Effector memory CD8-positive, alpha-beta T cell (primary cell): Measurements from ENCODE around the gene NME4.
"Not testable (repeated sequence)": the region's sequence is repeated elsewhere in the genome, so short reads cannot be mapped to it uniquely, and the experiment has no call there.

ENCODE experiments used
- ATAC-seq: fragments of 150-1000 bp; cut with Tn5 transposase; replicated peaks from 2 replicates; pipeline ENCODE4 v1.10.0; 2021; ENCODE audit warnings: mild to moderate bottlenecking, moderate library complexity
- DNase-seq, 3 experiments: peaks; one replicate each; pipeline ENCODE4 v3.0.0; 2021
- H3K27ac Mint-ChIP-seq, 2 donors: one replicate each; pipeline ENCODE4 v1.8.0; 2022; ENCODE audit warnings: mild to moderate bottlenecking in 2 of 2, mixed read lengths in 2 of 2, moderate library complexity in 2 of 2
- H3K27me3 Mint-ChIP-seq, 2 donors: one replicate each; pipeline ENCODE4 v1.8.0; 2022; ENCODE audit warnings: mixed read lengths in 2 of 2
- H3K36me3 Mint-ChIP-seq: one replicate; pipeline ENCODE4 v1.8.0; 2022; ENCODE audit warnings: mild to moderate bottlenecking, moderate library complexity, mixed read lengths; ENCODE audit not compliant: insufficient read depth
- H3K4me1 Mint-ChIP-seq, 2 donors: one replicate each; pipeline ENCODE4 v1.8.0; 2022; ENCODE audit warnings: low read depth in 2 of 2, mixed read lengths in 2 of 2
- H3K4me3 Mint-ChIP-seq, 2 donors: one replicate each; pipeline ENCODE4 v1.8.0; 2022; ENCODE audit warnings: mild to moderate bottlenecking in 2 of 2, mixed read lengths in 2 of 2, moderate library complexity in 2 of 2
- H3K9me3 Mint-ChIP-seq, 2 donors: one replicate each; pipeline ENCODE4 v1.8.0; 2022; ENCODE audit warnings: mixed read lengths in 2 of 2

The NME4 gene

GRCh38 chr16:359067-359763 is 37.8 kb upstream of the NME4 start:
- no peak for ATAC-seq
- Mint-ChIP-seq H3K27me3 (peaks cover 0 to 7% of the 10 kb centered on the region in 2 donors), H3K4me1 (peaks cover 18 to 19% of the 10 kb centered on the region in 2 donors)

GRCh38 chr16:359871-360697 is 36.9 kb upstream of the NME4 start:
- ATAC-seq (no peak), DNase-seq (no peak)
- no peak overlapping the region for H3K27ac Mint-ChIP-seq
- no peaks in the 10 kb centered on the region for H3K9me3 Mint-ChIP-seq
- H3K36me3 Mint-ChIP-seq: peaks cover 7% of the 10 kb centered on the region
- peaks cover 0 to 7% of the 10 kb centered on the region in 2 donors for H3K27me3 Mint-ChIP-seq
- H3K4me3 Mint-ChIP-seq: no peak overlapping the region
- peaks cover 12% of the 10 kb centered on the region in 2 donors for H3K4me1 Mint-ChIP-seq

More at GRCh38 chr16:359067-359763, 37.8 kb upstream of the NME4 start:
- Mint-ChIP-seq H3K27ac (peak overlapping the region in 1 of 2 donors; percentile 35), H3K36me3 (peaks cover 7% of the 10 kb centered on the region), H3K4me3 (no peak overlapping the region), H3K9me3 (no peaks in the 10 kb centered on the region)
- no peak for DNase-seq

- Mint-ChIP-seq H3K27me3 (peaks cover 0 to 7% of the 10 kb centered on the region in 2 donors), H3K4me3 (no peak overlapping the region), H3K27ac (no peak overlapping the region), H3K9me3 (no peaks in the 10 kb centered on the region), H3K36me3 (peaks cover 7% of the 10 kb centered on the region), H3K4me1 (peaks cover 5 to 9% of the 10 kb centered on the region in 2 donors)
- ATAC-seq (no peak), DNase-seq (no peak)
Observed at GRCh38 chr16:360698-361336, 36.2 kb upstream of the NME4 start.

GRCh38 chr16:361341-361871 is 35.6 kb upstream of the NME4 start:
- Mint-ChIP-seq H3K27ac (no peak overlapping the region), H3K4me3 (no peak overlapping the region)

DNA sequence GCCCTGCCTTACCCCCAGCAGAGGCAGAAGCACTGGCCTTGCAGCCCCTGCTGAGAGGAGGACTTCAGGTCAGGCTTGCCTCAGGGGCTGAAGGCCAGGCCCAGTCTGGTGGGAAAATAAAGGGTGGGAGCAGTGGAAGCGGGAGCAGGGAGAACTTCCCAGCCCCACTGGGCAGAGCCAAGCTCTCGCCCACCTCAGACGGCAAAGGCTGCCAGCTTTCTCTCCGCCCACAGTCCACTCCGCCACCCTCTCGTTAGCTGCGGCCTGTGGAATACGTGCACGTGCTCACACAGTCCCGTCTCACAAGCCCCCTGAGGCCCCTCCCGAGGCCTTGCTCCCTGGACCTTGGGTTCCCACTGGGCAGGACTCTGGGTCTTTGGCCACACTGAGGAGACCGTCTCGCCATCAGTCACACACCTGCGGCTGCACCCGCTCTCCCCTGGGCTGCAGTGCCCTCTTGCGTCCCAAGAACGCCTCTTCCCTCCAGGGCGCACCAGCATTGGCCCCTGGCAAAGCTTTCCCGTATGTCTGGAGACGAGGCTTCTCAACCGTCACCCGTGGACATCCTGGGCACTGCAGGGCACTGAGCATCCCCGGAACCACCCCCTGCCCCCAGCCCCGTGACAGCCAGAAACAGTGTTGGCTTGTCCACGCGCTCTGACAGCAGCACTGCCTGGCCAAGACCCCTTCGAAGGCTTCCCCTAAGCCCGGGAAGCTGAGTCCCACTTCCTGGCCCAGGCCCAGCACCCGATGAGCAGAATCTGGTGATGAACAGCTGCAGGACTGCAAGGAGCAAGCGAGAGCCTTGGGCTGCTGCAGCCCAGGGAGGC is 34.9 kb upstream of the NME4 start:
- no peaks in the 10 kb centered on the region for H3K9me3 Mint-ChIP-seq
- ATAC-seq (peak; percentile 98), DNase-seq (peak; percentile 66 to 76 (median 67))
- no peak overlapping the region for H3K27ac Mint-ChIP-seq
- H3K4me3 Mint-ChIP-seq: peak overlapping the region in 1 of 2 donors; percentile 53
- H3K27me3 Mint-ChIP-seq: peaks cover 0 to 7% of the 10 kb centered on the region in 2 donors
- peaks cover 12% of the 10 kb centered on the region for H3K36me3 Mint-ChIP-seq
- H3K4me1 Mint-ChIP-seq: peaks cover 5 to 8% of the 10 kb centered on the region in 2 donors

More at GRCh38 chr16:361341-361871, 35.6 kb upstream of the NME4 start:
- ATAC-seq (no peak), DNase-seq (no peak)
- peaks cover 5 to 8% of the 10 kb centered on the region in 2 donors for H3K4me1 Mint-ChIP-seq
- peaks cover 7% of the 10 kb centered on the region for H3K36me3 Mint-ChIP-seq
- peaks cover 0 to 7% of the 10 kb centered on the region in 2 donors for H3K27me3 Mint-ChIP-seq
- no peaks in the 10 kb centered on the region for H3K9me3 Mint-ChIP-seq

- H3K9me3 Mint-ChIP-seq, H3K27ac Mint-ChIP-seq, H3K4me3 Mint-ChIP-seq, ATAC-seq, H3K27me3 Mint-ChIP-seq, DNase-seq, H3K4me1 Mint-ChIP-seq: not testable (repeated sequence)
- H3K36me3 Mint-ChIP-seq: peaks cover 11% of the 10 kb centered on the region
Observed at GRCh38 chr16:362702-362999, 34.3 kb upstream of the NME4 start.

- Mint-ChIP-seq H3K27me3 (peaks cover 0 to 7% of the 10 kb centered on the region in 2 donors), H3K9me3 (no peaks in the 10 kb centered on the region), H3K4me1 (peaks cover 5 to 6% of the 10 kb centered on the region in 2 donors), H3K27ac (no peak overlapping the region), H3K4me3 (no peak overlapping the region), H3K36me3 (peaks cover 11% of the 10 kb centered on the region)
- ATAC-seq (no peak), DNase-seq (no peak)
Observed at GRCh38 chr16:363110-363765, 33.8 kb upstream of the NME4 start.

DNA sequence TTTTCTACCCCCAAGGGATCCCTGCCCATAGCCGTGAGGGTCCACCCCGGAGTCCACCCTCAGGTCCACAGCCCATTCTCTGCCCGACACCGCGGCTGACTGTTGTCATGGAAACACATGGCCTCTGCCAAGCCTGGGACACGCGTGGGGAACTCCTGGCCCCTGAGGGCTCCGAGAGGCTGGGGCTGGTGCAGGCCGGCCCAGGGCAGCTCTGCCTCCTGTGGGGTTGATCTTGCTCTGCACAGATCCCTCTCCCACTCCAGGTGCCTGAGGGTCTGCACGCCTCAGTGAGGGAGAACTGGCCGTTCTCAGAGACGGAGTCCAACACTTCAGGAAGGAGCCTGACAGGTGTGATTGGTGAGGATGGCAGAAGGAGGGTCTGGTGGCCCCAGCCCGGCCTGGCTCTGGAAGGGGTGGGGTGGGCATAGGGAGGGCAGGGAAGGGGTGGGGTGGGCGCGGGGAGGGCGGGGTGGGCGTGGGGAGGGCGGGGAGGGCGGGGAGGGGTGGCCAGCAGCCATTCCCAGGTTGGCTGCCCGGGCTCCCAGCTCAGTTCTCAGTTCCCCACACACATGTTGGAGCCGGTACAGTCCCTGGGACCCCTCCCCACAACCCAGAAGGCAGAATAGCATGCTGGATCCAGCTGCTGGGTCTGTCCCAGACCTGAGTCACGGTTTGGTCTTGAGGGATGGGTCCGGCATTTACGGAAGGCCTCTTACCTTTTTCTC is 33.1 kb upstream of the NME4 start:
- DNase-seq (no peak), ATAC-seq (no peak)
- Mint-ChIP-seq H3K9me3 (no peaks in the 10 kb centered on the region), H3K4me3 (no peak overlapping the region), H3K36me3 (peaks cover 11% of the 10 kb centered on the region), H3K4me1 (peaks cover 5 to 6% of the 10 kb centered on the region in 2 donors), H3K27ac (no peak overlapping the region), H3K27me3 (peaks cover 0 to 7% of the 10 kb centered on the region in 2 donors)

- no peak for DNase-seq
- peaks cover 0 to 7% of the 10 kb centered on the region in 2 donors for H3K27me3 Mint-ChIP-seq
- peaks cover 5 to 6% of the 10 kb centered on the region in 2 donors for H3K4me1 Mint-ChIP-seq
- peaks cover 11% of the 10 kb centered on the region for H3K36me3 Mint-ChIP-seq
- ATAC-seq: no peak
- H3K9me3 Mint-ChIP-seq: no peaks in the 10 kb centered on the region
- H3K4me3 Mint-ChIP-seq: no peak overlapping the region
- no peak overlapping the region for H3K27ac Mint-ChIP-seq
Observed at GRCh38 chr16:364595-365491, 32.2 kb upstream of the NME4 start.

DNA sequence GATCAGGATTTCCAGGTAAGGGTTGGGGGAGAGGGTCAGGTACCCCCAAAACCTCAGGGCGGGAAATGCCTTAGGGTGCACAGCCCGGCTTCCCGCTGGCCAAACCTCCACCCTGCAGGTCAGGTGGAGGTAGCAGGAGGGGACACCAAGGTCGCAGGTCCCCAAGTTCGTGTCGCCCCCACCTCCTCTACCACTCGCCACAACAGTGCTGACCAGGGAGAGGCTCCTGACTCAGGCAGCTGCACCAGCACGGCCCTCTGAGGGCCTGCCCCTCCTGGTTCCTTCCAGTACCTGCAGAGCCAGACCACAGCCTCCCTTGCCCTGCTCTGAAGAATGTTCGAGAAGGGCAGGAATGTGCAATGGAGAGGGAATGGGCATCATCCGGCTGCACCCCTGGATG is 30.5 kb upstream of the NME4 start:
- ATAC-seq (no peak), DNase-seq (no peak)
- Mint-ChIP-seq H3K27ac (no peak overlapping the region), H3K4me1 (peaks cover 10% of the 10 kb centered on the region in 2 donors), H3K4me3 (no peak overlapping the region), H3K36me3 (peaks cover 11% of the 10 kb centered on the region), H3K9me3 (no peaks in the 10 kb centered on the region), H3K27me3 (peaks cover 0 to 7% of the 10 kb centered on the region in 2 donors)

DNA sequence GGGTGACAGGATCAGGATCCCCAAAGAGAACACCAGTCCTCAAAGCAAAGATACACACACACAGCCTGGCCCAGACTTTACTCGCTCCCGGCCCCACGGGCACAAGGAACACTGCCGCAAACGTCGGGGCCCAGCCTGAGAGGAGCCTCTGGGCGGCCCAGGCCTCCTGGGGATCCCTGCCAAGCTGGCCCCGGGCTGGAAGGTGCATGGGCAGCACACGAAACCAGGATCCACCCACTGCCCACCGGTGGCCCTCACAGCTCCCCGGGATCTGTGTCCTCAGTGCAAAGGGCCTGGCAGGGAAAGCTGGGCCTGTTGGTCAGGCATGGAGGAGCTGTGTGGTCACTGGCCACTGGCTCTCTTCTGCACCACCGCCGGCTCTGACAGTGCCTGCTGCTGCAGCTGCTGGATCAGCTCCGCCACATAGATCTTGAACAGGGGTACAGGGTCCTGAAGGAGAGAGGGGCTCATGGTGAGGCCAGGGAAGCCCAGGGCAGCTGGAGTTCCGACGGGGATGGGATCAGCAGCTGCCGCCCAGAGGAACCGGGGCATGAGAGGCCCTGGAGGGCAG is 29.6 kb upstream of the NME4 start:
- DNase-seq: no peak
- H3K27me3 Mint-ChIP-seq: peaks cover 0 to 7% of the 10 kb centered on the region in 2 donors
- peaks cover 12% of the 10 kb centered on the region for H3K36me3 Mint-ChIP-seq
- peaks cover 5% of the 10 kb centered on the region in 2 donors for H3K4me1 Mint-ChIP-seq
- H3K4me3 Mint-ChIP-seq: no peak overlapping the region
- ATAC-seq: no peak
- peak overlapping the region in 1 of 2 donors; percentile 28 for H3K27ac Mint-ChIP-seq
- H3K9me3 Mint-ChIP-seq: no peaks in the 10 kb centered on the region
